Neural cell (in vitro differentiated cells): Measurements from ENCODE around the gene RBM33.

Experiments
- POLR2AphosphoS5 ChIP-seq: IDR thresholded peaks from 2 replicates; pipeline ENCODE4 v1.6.1; 2012
- SMC3 ChIP-seq: fragments of 450-650 bp; conservative IDR thresholded peaks from 2 replicates; pipeline ENCODE4 v1.6.1; 2014; ENCODE audit warnings: antibody characterized with exemption, mild to moderate bottlenecking, moderate library complexity; ENCODE audit not compliant: poor library complexity
- TF ChIP-seq, protein P1 (sequence below): fragments of 450-650 bp; IDR thresholded peaks from 2 replicates; pipeline ENCODE4 v1.5.1; 2014; ENCODE audit warnings: antibody characterized with exemption, mild to moderate bottlenecking, moderate library complexity; ENCODE audit not compliant: poor library complexity, severe bottlenecking

DNA sequence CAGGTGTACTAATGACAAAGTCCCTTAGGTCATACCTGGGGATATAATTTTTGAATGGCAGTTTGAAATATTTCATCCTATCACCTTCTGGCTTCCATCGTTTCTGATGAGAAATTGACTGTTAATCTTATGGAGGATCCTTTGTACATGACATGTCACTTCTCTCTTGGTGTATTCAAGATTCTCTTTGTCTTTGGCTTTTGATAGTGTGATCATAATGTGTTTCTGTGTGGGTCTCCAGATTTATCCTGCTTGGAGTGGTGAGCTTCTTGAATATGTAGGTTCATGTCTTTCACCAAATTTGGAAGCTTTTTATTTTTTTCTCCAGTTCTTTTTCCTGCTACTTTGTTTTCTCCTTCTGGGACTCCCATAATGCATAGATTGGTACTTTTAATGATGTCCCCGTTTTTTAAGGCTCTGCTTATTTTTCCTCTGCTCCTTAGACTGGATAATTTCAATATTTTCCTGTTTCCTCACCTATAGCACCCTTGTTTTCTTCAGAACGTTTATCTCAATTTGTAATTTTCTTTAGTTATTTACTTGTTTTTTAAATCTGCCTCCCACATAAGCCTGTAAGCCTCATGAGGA lies 4.4 kb downstream of the RBM33 start:
- TF ChIP-seq SMC3, result no peak
- TF ChIP-seq, protein P1, sequence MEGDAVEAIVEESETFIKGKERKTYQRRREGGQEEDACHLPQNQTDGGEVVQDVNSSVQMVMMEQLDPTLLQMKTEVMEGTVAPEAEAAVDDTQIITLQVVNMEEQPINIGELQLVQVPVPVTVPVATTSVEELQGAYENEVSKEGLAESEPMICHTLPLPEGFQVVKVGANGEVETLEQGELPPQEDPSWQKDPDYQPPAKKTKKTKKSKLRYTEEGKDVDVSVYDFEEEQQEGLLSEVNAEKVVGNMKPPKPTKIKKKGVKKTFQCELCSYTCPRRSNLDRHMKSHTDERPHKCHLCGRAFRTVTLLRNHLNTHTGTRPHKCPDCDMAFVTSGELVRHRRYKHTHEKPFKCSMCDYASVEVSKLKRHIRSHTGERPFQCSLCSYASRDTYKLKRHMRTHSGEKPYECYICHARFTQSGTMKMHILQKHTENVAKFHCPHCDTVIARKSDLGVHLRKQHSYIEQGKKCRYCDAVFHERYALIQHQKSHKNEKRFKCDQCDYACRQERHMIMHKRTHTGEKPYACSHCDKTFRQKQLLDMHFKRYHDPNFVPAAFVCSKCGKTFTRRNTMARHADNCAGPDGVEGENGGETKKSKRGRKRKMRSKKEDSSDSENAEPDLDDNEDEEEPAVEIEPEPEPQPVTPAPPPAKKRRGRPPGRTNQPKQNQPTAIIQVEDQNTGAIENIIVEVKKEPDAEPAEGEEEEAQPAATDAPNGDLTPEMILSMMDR, result no peak
- TF ChIP-seq POLR2AphosphoS5, result no peak
